Neural crest cell (in vitro differentiated cells): Measurements from ENCODE around the gene ACTR6. TPM values are rescaled to one million over a fixed set of nuclear protein-coding genes. Genes with fewer than 3 reads are reported as not detected.

Experiments
- DNase-seq: peaks from one replicate; pipeline ENCODE4 v3.0.0; 2021; ENCODE audit warnings: low read depth, mixed read lengths, low spot score
- H3K27ac Mint-ChIP-seq: one replicate; pipeline ENCODE4 v1.8.0; 2021; ENCODE audit warnings: mild to moderate bottlenecking, mixed read lengths; ENCODE audit not compliant: unreplicated experiment
- H3K27me3 Mint-ChIP-seq: 2 replicates; pipeline ENCODE4 v1.8.0; 2021; ENCODE audit warnings: low read depth, mild to moderate bottlenecking, mixed read lengths
- H3K36me3 Mint-ChIP-seq: 2 replicates; pipeline ENCODE4 v1.8.0; 2021; ENCODE audit warnings: low read depth, mild to moderate bottlenecking, mixed read lengths
- H3K4me1 Mint-ChIP-seq: 2 replicates; pipeline ENCODE4 v1.8.0; 2021; ENCODE audit warnings: mixed read lengths
- H3K4me3 Mint-ChIP-seq: one replicate; pipeline ENCODE4 v1.8.0; 2021; ENCODE audit warnings: mild to moderate bottlenecking, mixed read lengths
- H3K9me3 Mint-ChIP-seq: 2 replicates; pipeline ENCODE4 v1.8.0; 2021; ENCODE audit warnings: mixed read lengths
- CTCF ChIP-seq: fragments of 200-600 bp; sonication (generic); conservative IDR thresholded peaks from 2 replicates; pipeline ENCODE4 v1.5.0; 2021; ENCODE audit warnings: antibody characterized with exemption, mild to moderate bottlenecking
- total RNA-seq: library from RNA; stranded (reverse); gene quantifications from 2 replicates; pipeline ENCODE4 v1.2.1, GENCODE V29; 2021

Gene ACTR6
- total RNA-seq, 1 donor from 2014 or later = 36.3 TPM

DNA sequence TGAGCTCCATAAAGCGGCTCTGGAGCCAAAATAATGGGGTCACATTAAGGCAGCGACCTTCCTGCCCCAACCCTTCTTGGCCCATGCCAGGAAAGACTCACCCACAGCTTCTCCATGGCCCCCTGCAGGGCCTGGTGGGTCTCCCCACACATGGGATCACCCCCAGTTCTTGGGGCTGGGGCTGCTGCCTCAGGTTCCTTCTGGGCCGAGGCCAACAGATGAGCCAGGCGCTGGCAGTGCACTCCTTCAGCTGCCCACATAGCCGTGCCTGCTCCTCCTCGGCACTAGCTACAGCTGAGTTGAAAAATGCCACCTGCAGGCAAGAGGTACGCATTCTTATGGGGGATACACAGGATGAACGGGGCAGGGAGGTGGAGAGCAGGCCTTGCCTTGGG, 43.2 kb upstream of the ACTR6 start:
- Mint-ChIP-seq H3K27ac (no peak overlapping the region), H3K36me3 (no peaks in the 10 kb centered on the region), H3K27me3 (no peaks in the 10 kb centered on the region), H3K9me3 (no peaks in the 10 kb centered on the region), H3K4me1 (no peaks in the 10 kb centered on the region), H3K4me3 (no peak overlapping the region)
- TF ChIP-seq CTCF = no peak
- no peak for DNase-seq

DNA sequence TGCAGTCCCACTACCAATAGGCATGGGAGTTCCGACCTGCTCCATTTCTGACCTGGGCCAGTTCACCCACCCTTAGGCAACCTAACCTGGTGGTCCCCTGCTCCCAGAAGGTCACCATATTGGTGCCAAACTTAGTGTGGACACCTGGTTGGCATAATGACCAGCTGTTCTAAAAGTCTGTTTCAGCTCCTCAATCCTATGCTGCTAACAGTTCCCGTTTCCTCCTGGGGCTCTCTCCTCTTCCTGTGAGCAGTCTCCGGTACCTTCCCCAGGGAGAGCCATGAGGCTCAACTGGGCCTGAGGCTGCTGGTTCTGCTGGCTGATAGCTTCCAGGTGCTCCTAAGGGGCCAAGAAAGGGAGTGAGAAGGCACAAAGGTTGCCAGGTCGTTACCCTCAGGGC, 42.1 kb upstream of the ACTR6 start:
- Mint-ChIP-seq H3K9me3 (no peaks in the 10 kb centered on the region), H3K27ac (peak overlapping the region; percentile 78), H3K4me1 (peaks cover 7% of the 10 kb centered on the region), H3K4me3 (no peak overlapping the region), H3K27me3 (no peaks in the 10 kb centered on the region), H3K36me3 (no peaks in the 10 kb centered on the region)
- no peak for DNase-seq
- TF ChIP-seq CTCF = no peak

- Mint-ChIP-seq H3K9me3 (no peaks in the 10 kb centered on the region), H3K27me3 (no peaks in the 10 kb centered on the region), H3K36me3 (no peaks in the 10 kb centered on the region), H3K27ac (no peak overlapping the region), H3K4me1 (peaks cover 16% of the 10 kb centered on the region), H3K4me3 (no peak overlapping the region)
- no peak for TF ChIP-seq CTCF
- DNase-seq = no peak
Observed at GRCh38 chr12:100159391-100160104, 41.1 kb upstream of the ACTR6 start.

- H3K27me3 Mint-ChIP-seq = no peaks in the 10 kb centered on the region
- DNase-seq = peak; percentile 71
- H3K9me3 Mint-ChIP-seq = no peaks in the 10 kb centered on the region
- H3K4me3 Mint-ChIP-seq = peak overlapping the region; percentile 82
- peak overlapping the region; percentile 84 for H3K27ac Mint-ChIP-seq
- H3K36me3 Mint-ChIP-seq = no peaks in the 10 kb centered on the region
- peaks cover 16% of the 10 kb centered on the region for H3K4me1 Mint-ChIP-seq
- TF ChIP-seq CTCF = peak; percentile 34
Observed at GRCh38 chr12:100163416-100164152, 37.0 kb upstream of the ACTR6 start.

DNA sequence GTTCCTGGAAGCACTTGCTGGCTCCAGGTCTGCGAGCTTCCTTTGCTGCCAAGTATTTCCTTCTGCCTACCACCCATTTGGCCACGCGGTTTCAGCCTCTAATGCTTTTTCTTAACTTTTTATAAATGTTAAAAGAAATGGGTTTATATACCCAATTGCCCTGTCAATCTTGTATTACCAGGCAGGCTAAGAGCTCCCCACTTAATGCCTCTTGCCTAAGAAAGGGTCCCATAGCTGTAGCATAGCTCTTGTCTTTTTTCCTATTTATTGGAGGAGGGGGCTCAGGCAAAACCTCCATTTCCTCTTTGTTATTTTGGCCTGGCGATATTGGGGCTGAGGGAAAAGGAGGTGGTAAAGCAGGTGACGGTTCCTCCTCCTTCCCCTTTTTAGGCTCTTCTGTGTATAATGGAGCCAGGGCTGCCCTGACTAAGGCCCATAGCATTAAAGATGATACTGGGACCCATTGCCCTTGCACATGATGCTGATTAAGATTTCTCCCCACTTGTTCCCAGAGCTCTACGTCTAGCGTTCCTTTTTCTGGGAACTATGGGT, 36.4 kb upstream of the ACTR6 start:
- no peaks in the 10 kb centered on the region for H3K36me3 Mint-ChIP-seq
- DNase-seq = no peak
- H3K9me3 Mint-ChIP-seq = no peaks in the 10 kb centered on the region
- no peaks in the 10 kb centered on the region for H3K27me3 Mint-ChIP-seq
- TF ChIP-seq CTCF = no peak
- peaks cover 16% of the 10 kb centered on the region for H3K4me1 Mint-ChIP-seq
- no peak overlapping the region for H3K27ac Mint-ChIP-seq
- peak overlapping the region; percentile 82 for H3K4me3 Mint-ChIP-seq
